DOHH2 (cell line): ENCODE data around the gene LDAF1.

Experiments used
- EZH2phosphoT487 ChIP-seq: fragments of 200-600 bp; sonication (generic); IDR thresholded peaks from 2 replicates; pipeline ENCODE4 v1.6.1; 2017; ENCODE audit warnings: borderline replicate concordance, mild to moderate bottlenecking, antibody characterized with exemption, low read length, moderate library complexity, mixed read lengths
- TF ChIP-seq, protein P1 (sequence below): fragments of 200-600 bp; sonication (generic); IDR thresholded peaks from one replicate; pipeline ENCODE4 v1.5.1; 2014; ENCODE audit warnings: antibody characterized with exemption, mild to moderate bottlenecking, low read depth, low read length; ENCODE audit not compliant: poor library complexity, severe bottlenecking

DNA sequence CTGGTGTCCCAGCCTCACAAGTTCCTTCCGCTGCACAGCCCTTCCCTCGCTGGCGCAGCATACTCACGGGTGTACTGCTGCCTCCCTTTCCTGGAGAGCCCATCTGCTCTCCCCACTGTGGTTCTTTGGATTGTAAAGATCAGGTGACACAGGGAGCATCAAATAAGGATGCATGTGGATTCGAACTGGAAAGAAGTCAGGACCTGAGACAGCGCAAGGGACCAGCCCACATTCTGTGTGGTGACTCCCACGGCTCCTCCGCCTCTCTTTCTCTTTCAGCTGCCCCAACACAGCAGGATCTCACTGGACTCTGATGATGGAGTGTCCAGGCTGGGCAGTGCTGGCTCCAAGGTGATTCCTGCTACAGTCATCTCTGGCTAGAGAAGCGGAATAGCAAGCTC, 8.1 kb downstream of the LDAF1 start:
- TF ChIP-seq, protein P1, sequence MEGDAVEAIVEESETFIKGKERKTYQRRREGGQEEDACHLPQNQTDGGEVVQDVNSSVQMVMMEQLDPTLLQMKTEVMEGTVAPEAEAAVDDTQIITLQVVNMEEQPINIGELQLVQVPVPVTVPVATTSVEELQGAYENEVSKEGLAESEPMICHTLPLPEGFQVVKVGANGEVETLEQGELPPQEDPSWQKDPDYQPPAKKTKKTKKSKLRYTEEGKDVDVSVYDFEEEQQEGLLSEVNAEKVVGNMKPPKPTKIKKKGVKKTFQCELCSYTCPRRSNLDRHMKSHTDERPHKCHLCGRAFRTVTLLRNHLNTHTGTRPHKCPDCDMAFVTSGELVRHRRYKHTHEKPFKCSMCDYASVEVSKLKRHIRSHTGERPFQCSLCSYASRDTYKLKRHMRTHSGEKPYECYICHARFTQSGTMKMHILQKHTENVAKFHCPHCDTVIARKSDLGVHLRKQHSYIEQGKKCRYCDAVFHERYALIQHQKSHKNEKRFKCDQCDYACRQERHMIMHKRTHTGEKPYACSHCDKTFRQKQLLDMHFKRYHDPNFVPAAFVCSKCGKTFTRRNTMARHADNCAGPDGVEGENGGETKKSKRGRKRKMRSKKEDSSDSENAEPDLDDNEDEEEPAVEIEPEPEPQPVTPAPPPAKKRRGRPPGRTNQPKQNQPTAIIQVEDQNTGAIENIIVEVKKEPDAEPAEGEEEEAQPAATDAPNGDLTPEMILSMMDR = no peak
- no peak for TF ChIP-seq EZH2phosphoT487
